NOMO-1 treated with DMSO at 0.1 percent for 48 hours (cell line): Measurements from ENCODE around the gene ZNF584.
"Not testable (repeated sequence)": the region's sequence is repeated elsewhere in the genome, so short reads cannot be mapped to it uniquely, and the experiment has no call there.

ENCODE experiments used
- DNase-seq: peaks from one replicate; lab custom pipeline; 2025; ENCODE audit not compliant: unreplicated experiment; lab: John Stamatoyannopoulos, UW

Gene ZNF584

GRCh38 chr19:58403920-58404478 is 4.5 kb upstream of the ZNF584 start:
- DNase-seq = not testable (repeated sequence)

DNA sequence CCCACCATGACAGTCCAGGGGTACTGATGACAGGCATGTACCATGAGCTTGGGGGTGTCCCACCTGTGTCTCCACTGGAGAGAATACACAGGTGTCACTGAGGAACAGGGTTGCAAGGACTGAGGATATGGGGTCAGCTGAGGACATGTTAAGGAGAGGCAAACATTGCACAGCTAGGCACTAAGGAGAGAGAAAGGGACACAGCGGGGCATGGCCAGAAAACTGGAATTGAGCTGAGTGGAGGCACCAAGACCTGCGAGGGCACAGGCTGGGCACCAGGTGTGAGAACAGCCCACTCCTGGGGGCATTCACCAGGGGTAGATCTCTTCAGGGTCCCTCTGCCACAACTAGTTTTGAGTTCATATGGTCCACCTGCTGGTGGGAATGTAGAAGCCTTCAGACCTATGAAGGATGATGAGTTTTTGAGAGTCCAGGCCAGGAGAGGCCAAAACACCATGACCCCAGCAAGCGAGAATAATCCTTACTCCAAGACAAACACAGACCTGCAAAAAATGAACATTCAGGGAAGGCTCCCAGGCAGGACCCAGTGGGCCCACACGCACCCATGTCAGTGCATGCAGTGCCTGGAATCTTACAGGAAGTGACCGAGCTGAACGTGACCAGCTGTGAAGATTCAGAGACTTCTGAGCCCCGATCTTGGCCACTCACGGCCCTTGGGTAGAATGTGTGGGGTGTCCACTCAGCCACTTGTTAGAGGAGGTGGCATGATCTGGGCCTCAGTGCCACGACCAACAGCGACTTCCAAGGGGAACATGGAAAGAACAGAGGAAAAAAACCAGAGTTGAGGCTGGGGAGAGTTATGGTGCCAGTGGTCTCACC is 1.4 kb upstream of the ZNF584 start:
- no peak for DNase-seq

- DNase-seq = no peak
These were observed 744 bp upstream of the ZNF584 start for GRCh38 chr19:58407658-58408151.

GRCh38 chr19:58409010-58409790 is 751 bp downstream of the ZNF584 start:
- DNase-seq = peak; percentile 7

- DNase-seq = no peak
These were observed 8.2 kb downstream of the ZNF584 start for GRCh38 chr19:58416604-58417003.

- no peak for DNase-seq
These were observed 8.6 kb downstream of the ZNF584 start for GRCh38 chr19:58417071-58417470.

DNA sequence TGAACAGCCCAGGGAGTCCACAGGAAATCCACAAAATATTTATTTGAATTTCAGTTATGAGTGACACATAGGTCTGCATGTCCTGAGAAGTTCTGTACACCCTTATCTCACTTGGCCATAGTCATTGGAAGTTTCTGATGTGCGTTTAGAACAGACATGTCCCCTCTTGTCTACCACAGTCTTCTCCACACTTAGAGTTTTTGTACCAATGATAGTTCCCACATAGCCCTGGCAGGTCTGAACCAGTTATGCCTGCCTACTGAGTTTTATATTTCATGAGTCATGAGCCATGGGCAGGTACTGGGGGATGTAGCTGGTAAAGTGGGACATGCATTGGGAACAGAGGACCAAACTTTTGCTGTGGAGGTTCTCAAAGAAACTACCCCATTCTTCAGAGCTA is 20.2 kb downstream of the ZNF584 start:
- DNase-seq = no peak

DNA sequence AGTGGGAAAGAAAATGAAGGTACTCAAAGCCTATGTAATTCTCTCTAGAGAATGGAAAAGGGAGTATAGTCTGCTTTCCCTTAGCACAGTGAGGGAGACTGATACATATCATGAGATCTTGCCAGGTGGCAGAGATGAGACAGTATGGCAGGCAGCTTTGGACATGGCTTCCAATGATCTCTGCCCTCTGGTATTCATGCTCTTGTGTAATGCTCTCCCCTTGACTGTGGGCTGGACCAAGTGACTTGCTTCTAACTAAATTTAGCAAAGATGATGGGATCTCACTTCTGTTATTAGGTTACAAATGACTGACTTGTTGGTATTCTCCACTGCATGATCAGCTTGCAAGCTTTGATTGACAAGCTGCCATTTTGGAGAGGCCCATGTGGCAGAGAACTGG is 21.3 kb downstream of the ZNF584 start:
- no peak for DNase-seq

GRCh38 chr19:58434217-58434616 is 25.8 kb downstream of the ZNF584 start:
- no peak for DNase-seq

- peak; percentile 99 for DNase-seq
These were observed 31.4 kb downstream of the ZNF584 start, which contains the start of gene ZNF132 for GRCh38 chr19:58439576-58440554. Gene ZNF132, minus strand, starts transcription at chr19:58440153. Its CDS starts 332 bp downstream, at chr19:58439821.

DNA sequence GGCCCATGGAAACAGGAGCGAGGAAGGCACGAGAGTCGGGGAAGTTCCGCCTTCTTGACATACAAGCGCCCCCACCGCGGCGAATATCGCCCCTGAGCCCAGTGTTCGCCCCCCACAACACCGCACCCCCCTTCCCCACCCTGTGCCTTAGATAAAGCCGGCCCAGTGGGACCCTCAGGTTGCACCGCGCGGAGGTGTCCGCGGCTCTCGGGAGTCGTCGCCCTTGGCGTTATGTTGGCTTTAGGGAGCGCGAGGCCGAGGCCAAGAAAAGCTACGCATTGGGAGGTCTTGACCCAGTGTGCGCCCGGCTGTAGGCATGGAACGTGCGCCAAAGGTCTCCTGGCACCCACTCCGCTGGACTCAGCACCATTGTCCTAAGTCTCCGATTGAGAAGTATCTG is 32.1 kb downstream of the ZNF584 start:
- no peak for DNase-seq

DNA sequence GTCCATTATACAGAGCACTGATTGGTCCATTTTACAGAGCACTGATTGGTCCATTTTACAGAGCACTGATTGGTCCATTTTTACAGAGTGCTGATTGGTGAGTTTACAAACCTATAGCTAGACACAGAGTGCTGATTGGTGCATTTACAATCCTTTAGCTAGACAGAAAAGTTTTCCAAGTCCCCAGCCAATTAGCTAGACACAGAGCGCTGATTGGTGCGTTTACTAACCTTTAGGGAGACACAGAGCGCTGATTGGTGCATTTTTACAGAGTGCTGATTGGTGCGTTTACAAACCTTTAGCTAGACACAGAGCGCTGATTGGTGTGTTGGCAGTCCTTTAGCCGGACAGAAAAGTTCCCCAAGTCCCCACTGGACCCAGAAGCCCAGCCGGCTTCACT is 34.5 kb downstream of the ZNF584 start:
- DNase-seq = not testable (repeated sequence)

GRCh38 chr19:58448860-58449259 is 40.4 kb downstream of the ZNF584 start:
- DNase-seq = not testable (repeated sequence)

DNA sequence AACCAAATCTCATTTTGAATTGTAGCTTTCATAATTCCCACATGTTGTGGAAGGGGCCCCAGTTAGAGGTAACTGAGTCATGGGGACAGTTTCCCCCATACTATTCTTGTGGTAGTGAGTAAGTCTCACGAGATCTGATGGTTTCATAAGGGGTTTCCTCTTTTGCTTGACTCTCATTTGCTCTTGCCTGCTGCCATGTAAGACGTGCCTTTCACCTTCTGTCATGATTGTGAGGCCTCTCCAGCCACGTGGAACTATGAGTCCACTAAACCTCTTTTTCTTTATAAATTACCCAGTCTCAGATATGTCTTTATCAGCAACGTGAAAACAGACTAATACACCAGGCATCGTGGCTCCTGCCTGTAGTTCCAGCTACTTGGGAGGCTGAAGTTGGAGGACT is 41.5 kb downstream of the ZNF584 start:
- not testable (repeated sequence) for DNase-seq

- DNase-seq = no peak
These were observed 42.5 kb downstream of the ZNF584 start for GRCh38 chr19:58450856-58451357.

GRCh38 chr19:58451358-58452101 is 43.1 kb downstream of the ZNF584 start, which contains the start of gene ZNF324B:
Gene ZNF324B, plus strand, starts transcription at chr19:58451622. Its CDS starts 2,080 bp downstream, at chr19:58453702.
- DNase-seq = peak; percentile 94

GRCh38 chr19:58453743-58454142 is 45.3 kb downstream of the ZNF584 start:
- DNase-seq = no peak

GRCh38 chr19:58455306-58455705 is 46.9 kb downstream of the ZNF584 start:
- DNase-seq = no peak

DNA sequence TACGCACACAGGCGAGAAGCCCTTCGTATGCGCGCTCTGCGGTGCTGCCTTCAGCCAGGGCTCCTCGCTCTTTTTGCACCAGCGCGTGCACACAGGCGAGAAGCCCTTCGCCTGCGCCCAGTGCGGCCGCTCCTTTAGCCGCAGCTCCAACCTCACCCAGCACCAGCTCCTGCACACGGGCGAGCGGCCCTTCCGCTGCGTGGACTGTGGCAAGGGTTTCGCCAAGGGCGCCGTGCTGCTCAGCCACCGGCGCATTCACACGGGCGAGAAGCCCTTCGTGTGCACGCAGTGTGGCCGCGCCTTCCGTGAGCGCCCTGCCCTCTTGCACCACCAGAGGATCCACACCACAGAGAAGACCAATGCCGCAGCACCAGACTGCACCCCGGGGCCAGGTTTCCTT is 47.7 kb downstream of the ZNF584 start:
- no peak for DNase-seq
